GF-D8 (cell line): ENCODE data around the gene CNNM4.

Experiments
- DNase-seq: peaks from one replicate; lab custom pipeline; 2025; lab: John Stamatoyannopoulos, UW

The CNNM4 gene

DNA sequence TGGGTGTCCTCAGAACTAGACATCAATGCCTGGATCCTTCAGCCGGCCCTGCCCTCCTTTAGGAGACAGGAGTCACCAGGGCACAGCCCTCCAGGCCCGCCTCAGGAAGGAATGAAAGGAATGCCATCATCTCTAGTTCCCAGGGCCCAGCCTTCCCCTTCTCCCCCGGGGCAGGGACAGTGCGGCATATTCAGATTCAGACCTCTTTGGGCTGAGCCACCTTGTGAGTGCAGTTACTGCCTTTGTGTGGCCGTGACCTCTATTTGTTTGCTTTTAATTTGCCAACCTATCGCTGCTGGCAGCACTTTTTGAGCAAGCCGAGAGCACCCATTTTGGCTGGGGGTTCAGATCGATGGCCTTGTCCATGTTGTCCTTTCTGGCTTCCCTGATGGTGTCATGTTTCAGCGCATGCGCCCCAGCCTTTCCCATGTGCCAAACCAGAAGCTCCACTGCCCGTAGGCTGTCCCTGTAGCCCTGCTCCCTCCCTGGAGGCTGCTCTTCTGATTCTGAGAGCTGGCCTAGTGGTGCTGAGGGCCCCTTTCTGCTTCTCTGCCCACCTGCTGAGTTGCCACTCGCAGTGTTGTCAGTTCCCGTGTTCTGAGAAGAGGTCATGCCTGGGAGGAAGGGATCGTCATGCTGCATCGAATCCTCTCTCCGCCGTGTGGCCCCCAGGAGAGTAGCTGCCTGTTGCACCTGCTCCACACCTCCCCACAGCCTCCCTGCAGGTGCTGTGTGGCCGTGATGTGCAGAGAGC, 72.2 kb downstream of the CNNM4 start:
- no peak for DNase-seq

DNA sequence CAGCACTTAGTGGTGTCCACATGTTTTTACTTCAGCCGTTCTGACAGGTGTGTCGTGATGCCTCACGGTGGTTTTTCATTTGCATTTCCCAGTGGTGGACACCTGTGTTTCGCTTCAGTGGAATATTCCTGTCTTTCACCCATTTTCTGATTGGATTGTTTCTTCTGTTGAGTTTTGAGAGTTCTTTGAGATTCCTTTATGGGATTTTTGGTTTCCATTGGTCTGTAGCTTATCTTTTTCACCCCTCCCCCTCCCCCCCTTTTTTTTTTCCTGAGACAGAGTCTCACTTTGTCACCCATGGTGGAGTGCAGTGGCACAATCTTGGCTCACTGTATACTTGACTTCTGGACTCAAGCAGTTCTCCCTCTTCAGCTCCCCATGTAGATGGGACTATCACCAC, 75.1 kb downstream of the CNNM4 start:
- DNase-seq: no peak

DNA sequence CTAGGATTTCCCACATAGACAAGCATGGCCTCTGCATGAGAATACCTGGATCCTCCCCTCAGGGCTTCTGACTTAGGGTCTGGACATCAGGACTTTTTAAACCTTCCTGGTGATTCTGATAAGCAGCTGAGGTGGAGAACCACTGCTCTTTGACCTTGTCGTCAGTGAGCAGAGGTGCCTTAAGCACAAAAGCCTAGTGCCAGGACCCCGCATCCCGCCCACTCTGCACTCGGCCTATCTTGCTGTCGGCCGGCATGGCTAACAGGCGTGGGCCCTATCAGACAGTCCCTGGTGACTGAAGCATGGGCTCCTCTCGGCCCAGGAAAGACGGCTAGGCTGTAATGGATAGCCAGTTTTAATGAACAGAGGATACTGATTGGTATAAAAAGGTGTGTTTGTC, 76.9 kb downstream of the CNNM4 start:
- DNase-seq: no peak

DNA sequence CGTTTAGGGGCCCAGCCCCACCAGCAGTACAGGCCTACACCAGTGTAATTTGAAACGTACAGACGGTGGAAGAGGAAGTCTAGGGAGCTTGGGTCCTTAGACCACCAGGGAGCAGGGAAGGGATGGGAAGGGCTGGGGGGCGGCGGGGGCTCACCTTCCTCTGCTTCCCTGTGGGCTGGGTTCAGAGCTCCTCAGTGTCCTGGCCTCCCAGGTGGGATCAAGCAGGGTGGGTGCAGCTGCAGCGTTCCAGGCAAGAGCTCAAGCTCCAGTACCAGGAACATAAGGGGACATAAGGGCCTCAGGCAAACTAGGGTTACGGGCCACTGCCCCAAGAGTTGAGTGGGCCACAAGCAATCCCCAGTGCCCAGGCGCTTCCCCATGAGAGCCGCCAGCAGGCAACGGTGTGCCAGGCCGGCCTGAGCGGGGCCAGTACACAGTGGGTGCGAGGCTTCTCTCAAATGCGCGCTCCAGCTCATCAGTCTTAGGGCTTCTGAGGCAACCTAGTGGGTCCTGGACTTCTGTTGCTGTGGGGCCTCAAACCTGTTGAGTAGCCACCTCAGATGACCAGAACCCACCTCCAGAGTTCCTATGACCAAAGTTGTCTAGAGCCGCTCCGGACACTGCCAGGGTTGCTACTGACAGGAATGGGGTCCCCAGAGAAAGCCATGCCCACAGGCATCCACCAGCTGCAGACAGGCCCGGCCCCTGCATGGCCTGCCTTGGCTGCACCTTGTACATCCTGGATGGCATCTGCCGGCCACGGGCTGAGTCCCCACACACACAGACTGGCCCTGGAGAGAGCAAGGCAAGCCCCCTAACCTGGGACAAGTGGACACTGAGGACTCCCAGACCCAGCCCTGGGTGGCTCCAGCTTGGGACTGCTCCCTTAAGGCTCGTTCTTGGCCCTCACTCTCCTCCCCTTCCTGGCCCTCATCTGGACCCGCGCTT, 77.9 kb downstream of the CNNM4 start:
- DNase-seq: no peak

DNA sequence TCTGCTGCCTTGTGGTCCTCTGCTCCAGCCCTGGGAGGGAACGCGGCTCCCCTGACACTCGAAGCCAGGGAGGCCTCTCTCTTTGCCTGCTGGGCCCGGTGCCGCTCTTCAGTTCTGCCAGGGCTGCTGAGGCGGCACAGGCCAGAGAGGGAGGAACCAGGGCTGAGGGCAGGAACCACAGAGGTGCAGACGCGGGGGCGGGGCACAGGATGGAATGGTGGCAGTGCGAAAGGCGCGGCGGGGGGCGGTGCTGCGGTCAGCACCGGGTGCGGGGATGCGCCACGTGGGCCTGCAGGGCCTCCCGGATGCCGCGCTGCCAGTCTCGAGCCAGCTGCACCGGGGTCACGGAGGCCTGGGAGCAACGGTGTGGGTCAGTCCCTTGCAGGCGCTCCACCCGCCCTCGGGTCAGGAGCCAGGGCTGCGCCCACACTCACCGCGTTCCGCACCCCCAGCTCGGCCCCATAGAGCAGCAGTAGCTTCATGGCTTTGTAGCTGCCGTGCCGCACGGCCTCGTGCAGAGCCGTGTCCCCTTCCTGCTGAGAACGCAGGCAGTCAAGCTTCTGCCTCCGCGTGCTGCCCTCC, 78.7 kb downstream of the CNNM4 start:
- DNase-seq: no peak

DNA sequence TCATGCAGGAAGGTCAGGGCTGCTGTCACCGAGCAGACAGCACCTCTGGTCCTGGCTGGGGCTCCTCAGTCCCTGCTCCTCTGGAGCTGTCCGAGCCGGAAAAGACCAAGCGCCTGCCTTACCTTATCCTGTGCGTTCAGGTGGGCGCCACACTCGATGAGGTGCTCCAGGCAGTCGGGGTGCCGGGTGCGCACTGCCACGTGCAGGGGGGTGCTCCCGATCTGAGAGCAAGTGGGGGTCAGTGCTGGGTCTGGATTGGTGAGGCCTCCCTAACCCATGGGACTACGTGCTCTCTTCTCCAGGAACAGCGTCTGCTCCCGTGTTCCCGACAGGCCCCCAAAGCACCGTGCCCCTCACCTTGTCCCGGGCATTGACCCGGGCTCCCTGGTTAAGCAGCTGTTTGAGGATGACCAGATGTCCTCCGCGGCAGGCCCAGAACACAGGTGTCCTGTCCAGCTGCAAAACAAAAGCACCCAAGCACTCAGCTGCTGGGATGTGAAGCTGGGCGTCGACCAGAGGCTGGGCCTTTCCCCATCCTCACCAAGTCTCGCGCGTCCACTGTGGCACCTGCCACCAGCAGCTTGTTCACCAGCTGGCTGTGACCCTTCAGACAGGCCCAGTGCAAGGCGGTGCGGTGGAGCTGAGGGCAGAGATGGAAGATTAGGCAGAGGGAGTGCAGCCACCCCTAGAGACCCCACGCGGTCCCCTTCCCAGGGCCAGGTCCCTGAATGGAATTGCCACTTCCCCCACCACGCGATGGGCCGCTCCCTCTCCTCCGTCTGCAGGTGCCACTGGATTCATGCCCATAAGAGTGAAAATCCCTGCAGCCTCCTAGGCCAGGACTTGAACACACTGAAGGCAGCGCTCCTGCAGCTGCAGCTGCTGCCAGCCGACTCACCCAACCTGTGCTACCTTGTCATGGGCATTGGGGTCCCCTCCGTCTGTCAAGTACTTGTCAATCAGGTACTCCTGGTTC, 79.5 kb downstream of the CNNM4 start:
- no peak for DNase-seq

DNA sequence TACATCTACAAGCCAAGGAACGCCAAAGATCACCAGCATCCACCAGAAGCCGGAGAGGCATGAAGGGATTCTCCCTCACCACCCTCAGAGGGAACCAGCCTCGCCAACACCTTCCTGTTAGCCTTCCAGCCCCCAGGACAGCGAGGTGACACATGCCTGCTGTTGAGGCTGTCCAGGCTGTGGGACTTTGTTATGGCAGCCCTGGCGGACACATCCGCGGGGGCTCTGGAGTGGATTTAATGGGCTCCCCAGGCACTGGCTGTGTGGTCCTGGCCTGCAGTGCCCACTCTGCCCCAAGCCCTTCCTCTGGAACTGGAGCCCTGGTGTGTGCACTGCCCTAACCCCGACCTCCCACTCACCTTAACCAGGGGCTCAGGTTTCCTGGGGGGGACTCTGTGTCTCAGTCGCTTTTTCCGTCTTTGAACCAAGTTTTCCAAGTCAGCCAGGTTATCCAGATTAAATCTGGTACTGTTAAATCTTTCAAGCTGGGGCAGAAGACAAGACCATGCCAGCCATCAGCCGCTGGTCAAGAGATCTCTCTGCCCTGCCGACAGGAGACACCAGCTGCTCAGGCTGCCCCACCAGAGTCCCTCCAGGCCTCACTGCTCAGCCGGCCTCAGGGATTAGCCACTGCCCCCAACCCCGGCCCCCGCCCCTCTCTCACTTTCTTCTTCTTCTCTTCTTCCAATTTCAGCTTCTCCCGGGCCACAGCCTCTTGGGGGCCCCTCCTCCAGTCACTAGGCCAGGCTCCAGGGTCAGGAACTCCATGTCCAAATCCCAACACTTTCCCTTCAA, 81.2 kb downstream of the CNNM4 start:
- no peak for DNase-seq

DNA sequence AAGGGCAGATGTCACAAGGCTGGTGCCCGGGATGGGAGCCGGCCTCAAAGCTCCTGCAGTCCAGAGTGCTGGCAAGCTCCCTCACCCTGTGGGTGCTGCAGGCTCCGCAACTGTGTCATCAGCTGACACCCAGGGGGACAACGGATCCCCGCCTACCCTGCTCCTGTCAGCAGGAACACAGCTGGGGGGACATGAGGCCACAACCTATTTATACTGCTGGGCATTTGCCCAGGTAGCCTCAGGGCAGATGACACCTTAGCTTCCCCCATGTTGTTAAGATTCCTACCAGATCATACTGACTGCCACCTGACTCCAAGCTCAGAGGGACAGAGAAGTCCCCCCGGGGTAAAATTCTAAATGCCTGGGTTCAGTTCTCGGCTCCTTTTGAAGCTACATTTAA, 81.9 kb downstream of the CNNM4 start:
- no peak for DNase-seq

DNA sequence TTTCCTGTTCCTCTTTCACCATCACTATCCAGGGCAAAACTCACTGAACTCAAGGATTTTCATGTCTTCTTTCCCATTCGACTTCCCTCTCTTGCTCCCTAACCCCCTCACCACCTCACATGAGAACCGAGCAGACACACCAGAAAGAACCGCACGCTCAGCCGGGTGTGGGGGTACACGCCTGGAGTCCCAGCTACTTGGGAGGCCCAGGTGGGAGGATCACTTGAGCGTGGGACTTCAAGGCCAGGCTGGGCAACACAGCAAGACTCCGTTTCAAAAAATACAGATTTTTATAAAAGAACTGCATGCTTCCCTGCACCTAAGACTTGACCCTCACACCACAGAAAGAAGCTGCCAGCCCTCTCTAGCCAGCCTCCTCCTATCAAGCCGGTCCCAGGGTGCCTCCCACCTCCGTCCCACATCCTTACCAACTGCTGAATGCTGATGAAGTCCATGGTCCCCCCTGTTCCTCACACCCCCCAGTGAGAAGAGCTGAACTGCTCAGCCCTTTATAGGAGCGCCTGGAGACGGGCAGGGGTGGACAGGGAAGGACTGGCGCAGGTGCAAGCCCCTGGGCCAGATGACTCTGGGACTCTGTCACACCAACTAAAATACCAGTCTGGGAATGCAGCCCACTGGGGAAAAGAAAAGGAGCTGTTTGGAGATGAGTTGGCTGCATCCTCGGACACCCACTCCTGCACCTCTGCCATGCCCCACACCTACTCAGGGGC, 83.0 kb downstream of the CNNM4 start, which contains the start of gene ANKRD23:
Gene ANKRD23, minus strand, starts transcription at position 484 of the 731 bp plus-strand sequence. Its CDS starts 29 bp downstream, at position 455.
- no peak for DNase-seq

DNA sequence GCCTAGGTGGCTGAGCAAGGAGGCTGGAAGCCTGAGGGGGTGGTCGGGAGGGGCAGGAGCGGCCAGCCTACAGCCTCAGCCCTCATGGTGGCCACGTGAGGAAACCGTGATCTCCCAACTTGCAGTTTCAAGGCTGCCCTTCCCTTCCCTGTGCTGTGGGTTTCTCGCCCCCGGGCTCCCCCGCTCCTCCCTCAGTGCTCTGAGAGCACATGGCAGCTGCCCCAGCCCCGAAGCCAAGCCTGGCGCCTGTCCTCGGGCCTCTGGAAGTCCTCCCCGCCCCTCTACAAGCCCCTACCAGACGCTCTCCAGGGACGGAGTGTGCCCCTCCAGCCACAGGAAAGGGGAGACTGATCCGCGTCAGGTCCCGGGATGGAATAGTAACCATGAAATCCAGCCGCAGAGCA, 83.7 kb downstream of the CNNM4 start:
- DNase-seq: no peak

DNA sequence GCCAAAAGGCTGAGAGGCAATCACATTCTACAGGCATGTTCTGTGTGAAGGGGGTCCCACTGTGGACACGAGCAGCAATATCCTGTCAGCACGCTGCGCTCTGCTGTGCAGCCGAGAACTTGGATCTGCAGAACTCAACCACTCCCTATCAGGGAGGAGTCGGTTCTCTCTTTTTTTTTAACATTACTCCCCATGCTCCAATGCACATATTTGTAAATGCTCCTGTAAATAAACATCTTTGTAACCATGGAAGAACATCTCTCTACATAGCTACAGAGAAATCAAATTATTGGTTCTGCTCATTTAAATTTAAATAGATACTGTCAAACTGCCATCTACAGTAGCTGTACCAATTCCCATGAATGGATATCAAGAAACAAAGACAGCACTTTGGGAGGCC, 86.1 kb downstream of the CNNM4 start:
- no peak for DNase-seq

DNA sequence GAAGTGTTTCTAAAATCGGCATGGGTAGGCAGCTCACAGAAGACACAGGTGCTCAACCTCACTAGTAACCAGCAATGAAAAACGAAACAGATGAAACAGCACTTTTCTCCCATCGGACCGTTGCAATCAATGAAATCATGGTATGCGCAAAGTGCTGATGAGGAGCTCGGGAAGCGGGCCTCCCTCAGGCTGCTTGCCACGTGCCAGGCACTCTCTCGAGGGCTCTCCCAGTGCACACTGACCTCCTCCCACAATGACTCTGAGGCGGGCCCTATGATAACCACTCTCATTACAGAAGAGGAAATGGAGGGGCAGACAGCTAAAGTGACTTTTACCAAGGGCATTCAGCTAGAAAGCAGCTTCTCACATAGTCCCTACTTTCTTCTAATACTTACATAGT, 86.9 kb downstream of the CNNM4 start:
- DNase-seq: no peak

DNA sequence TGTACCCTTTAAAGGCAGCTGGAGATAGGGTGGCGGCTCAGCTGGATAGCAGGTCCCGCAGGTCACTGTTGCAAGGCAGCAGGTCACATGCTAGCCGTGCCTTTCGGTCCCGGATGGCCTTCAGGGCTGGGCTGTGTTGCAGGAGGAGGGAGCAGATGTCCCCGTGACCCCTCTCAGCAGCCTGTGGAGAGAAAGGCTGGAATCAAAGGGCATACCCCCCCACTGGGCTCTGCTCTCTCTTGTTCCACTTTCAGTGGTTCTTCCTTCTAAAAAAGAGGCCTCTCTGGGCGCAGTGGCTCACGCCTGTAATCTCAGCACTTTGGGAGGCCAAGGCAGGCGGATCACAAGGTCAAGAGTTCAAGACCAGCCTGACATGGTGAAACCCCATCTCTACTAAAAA, 87.6 kb downstream of the CNNM4 start:
- no peak for DNase-seq

DNA sequence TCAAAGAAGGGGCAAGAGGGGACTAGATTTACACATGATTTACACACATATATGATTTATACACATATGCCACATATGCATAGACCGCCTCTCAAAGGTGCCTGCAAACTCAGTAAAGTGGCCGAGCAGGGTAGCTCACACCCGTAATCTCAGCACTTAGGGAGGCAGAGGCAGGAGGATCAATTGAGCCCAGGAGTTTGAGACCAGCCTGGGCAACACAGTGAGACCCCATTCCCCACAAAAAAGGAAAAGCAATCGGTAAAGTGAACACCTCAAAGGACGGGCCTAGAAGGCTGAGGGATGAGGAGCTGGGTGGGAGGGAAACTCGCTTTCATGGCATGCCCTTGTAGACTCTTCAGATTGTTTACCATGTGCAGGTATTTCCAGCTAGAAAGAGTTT, 92.0 kb downstream of the CNNM4 start:
- no peak for DNase-seq

DNA sequence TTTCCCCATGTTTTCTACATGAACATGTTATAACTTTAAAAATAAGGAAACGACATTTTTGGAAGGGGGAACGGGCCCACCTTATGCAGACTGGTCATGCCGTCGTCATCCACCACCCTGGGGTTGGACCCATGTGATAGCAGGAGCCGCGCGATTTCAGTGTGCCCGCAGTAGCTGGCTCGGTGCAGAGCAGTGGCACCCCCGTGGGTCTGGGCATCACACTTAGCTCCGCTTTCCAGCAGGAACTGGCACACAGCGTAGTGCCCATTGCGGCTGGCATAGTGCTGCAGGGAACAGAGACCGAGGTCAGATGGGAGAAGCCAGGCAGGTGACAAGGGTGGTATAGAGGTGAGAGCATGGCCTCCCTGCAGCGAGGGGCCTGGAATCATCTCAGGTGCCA, 92.6 kb downstream of the CNNM4 start:
- no peak for DNase-seq

DNA sequence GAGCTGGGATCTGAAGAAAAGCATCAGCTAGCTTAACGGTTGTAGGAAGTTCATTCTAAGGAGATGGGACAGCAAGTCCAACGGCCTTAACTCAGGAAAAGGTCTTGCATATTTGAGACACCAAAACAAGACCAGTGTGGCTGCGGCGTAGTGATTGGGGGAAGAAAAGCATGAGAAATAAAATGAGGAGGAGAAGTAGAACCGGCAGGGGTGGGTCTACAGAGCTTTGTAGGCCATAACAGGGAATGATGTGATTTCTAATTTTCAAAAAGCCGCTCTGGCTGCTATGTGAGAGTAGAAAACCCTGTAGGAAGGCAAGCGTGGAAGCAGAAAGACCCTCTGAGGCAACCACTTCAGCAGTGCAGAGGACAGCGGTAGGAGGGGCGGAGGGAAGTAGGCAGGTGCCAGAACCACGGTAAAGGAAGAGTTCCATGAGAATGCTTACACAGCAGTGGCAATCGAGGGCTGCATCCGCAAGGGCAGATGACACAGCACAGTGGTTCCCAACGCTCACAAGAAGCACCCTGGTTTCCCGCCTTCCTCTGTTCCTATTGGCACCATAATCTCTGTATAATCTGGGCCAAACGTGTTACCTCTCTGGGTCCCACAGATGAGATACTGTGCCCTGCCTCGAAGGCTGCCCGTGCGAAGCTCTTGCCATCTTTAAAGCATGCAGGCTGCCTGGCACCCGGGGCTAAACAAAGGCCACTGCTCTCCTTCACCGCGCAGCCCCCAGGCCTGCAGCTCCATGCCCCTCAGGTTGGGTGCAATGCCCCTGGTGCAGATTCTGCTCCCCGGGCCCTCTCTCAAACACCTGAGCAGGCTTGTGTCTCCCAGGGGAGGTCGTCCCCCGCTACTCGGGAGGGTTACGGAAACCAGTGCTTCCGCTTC, 96.3 kb downstream of the CNNM4 start:
- peak; percentile 22 for DNase-seq

DNA sequence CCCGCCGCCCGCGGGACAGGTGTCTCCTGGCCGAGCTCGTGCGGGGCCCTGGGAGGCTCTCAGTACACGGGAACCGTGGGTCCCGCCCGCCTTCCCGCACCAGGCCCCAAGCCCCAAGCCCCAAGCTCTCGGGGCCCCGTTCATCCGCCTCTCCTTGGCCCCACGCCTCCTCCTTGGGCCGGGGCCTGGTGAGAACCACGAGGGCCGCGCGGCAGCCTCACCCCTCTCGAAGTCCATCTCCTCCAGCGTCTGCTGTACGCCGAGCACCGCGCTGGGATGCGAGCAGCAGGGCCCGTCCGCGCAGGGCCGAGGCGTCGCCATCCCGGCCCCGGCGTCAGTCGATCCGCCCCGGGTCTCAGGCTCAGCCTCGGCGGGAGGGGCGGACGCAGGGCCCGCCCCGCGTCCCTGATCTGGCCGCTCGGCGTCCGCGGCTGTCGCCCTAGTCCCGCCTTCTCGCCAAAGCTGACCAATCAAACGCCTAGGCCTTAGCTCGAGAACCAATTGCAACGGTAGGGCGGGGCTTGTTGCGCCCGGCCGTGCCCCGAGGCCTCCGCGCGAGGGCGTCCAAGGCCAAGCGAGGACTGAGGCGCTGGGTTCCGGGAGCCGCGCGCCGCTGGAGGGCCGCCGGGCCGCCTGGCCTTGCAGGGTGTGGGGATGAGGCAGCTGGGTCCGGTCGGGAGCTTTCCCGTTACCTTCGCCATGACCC, 97.1 kb downstream of the CNNM4 start, which contains the start of gene ANKRD39:
Gene ANKRD39, minus strand, starts transcription at position 350 of the 706 bp plus-strand sequence. Its CDS starts 29 bp downstream, at position 321.
- peak; percentile 90 for DNase-seq

DNA sequence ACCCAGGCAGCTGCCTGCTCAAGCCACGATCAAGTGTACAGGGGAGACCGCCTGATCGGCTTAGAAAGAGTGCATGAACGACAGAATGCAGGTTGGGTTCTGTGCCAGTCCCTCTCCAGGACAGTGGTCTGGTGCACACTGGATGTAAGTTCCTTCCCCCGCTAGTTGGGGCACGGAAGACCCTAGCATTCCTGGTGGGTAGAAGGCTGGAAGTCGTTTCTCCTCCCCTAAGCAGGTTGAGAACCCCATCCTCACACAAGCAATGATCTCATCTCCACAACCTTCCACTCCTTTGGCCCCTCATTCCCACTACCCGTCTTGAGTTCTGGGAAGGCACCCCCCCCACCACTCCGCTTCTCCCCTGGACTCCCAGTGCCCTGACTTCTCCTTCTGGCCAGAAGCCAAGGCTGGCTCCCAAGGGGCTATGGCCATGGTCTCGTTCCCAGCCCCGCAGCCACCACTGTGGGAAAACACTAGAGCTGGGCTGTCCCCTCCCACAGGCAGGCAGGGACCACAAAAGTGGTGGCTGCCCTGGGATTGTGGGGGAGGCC, 98.5 kb downstream of the CNNM4 start:
- no peak for DNase-seq
